HL-60 (cell line): ENCODE data around the gene APOA5.

ENCODE experiments used
- POLR2AphosphoS5 ChIP-seq: IDR thresholded peaks from 2 replicates; pipeline ENCODE4 v1.6.1; 2012; ENCODE audit warnings: low read depth
- TF ChIP-seq, protein P1 (sequence below): IDR thresholded peaks from one replicate; pipeline ENCODE4 v1.5.1; 2011; ENCODE audit warnings: low read length, control low read depth, inconsistent platforms; ENCODE audit not compliant: insufficient read depth
- TF ChIP-seq, protein P2 (sequence below): IDR thresholded peaks from 2 replicates; pipeline ENCODE4 v1.6.1; 2012; ENCODE audit warnings: low read depth; ENCODE audit not compliant: insufficient replicate concordance

- TF ChIP-seq, protein P1, sequence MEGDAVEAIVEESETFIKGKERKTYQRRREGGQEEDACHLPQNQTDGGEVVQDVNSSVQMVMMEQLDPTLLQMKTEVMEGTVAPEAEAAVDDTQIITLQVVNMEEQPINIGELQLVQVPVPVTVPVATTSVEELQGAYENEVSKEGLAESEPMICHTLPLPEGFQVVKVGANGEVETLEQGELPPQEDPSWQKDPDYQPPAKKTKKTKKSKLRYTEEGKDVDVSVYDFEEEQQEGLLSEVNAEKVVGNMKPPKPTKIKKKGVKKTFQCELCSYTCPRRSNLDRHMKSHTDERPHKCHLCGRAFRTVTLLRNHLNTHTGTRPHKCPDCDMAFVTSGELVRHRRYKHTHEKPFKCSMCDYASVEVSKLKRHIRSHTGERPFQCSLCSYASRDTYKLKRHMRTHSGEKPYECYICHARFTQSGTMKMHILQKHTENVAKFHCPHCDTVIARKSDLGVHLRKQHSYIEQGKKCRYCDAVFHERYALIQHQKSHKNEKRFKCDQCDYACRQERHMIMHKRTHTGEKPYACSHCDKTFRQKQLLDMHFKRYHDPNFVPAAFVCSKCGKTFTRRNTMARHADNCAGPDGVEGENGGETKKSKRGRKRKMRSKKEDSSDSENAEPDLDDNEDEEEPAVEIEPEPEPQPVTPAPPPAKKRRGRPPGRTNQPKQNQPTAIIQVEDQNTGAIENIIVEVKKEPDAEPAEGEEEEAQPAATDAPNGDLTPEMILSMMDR, result no peak
- TF ChIP-seq POLR2AphosphoS5, result peak; percentile 74; the same call in 1 of the 2 replicates
- TF ChIP-seq, protein P2, sequence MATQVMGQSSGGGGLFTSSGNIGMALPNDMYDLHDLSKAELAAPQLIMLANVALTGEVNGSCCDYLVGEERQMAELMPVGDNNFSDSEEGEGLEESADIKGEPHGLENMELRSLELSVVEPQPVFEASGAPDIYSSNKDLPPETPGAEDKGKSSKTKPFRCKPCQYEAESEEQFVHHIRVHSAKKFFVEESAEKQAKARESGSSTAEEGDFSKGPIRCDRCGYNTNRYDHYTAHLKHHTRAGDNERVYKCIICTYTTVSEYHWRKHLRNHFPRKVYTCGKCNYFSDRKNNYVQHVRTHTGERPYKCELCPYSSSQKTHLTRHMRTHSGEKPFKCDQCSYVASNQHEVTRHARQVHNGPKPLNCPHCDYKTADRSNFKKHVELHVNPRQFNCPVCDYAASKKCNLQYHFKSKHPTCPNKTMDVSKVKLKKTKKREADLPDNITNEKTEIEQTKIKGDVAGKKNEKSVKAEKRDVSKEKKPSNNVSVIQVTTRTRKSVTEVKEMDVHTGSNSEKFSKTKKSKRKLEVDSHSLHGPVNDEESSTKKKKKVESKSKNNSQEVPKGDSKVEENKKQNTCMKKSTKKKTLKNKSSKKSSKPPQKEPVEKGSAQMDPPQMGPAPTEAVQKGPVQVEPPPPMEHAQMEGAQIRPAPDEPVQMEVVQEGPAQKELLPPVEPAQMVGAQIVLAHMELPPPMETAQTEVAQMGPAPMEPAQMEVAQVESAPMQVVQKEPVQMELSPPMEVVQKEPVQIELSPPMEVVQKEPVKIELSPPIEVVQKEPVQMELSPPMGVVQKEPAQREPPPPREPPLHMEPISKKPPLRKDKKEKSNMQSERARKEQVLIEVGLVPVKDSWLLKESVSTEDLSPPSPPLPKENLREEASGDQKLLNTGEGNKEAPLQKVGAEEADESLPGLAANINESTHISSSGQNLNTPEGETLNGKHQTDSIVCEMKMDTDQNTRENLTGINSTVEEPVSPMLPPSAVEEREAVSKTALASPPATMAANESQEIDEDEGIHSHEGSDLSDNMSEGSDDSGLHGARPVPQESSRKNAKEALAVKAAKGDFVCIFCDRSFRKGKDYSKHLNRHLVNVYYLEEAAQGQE, result no peak
These were observed 3.7 kb downstream of the APOA5 start, which contains the start of gene ZPR1 for GRCh38 chr11:116787786-116788486.
